HG02885 (cell line): Measurements from ENCODE around the gene INO80E.

ENCODE experiments used
- ATAC-seq: cut with Tn5 transposase; IDR thresholded peaks from one replicate; pipeline ENCODE4 v1.9.1; 2021; ENCODE audit warnings: mild to moderate bottlenecking; ENCODE audit not compliant: unreplicated experiment, poor library complexity

The INO80E gene

DNA sequence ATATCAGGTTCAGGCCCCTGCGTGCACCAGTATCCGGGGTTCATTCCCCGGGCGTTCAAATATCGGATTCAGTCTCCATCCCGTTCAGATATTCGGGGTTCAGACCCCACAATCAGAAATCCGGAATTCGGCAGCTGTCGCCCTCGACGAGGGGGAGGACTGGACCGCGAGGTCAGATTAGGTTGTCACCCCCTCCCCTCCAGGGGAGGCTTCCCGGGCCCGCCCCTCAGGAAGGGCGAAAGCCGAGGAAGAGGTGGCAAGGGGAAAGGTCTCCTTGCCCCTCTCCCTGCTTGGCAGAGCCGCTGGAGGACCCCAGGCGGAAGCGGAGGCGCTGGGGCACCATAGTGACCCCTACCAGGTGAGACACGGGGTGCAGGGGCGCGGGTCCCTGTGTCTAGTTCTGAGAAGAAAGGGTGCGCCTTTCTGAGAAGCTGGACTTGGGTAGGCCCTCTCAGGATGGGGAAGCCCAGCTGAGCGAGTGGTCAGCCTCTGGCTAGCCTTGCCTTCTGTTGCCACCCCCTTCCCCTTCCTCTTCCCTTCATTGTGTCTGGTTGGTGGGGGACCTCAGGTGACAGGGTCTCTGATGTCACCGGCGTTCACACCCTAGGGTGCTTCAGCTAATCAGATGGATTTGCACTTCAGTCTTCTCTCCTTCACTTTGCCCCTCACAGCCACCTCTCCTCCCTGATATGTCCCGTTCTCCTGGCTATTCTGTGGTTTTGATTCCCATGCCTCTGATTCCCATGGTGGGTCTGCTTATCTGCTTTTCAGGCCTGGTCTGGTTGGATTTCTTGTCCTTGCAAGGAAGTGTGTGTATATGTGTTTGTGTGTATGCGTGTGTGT, 21.5 kb upstream of the INO80E start:
- no peak for ATAC-seq

- no peak for ATAC-seq
Observed at GRCh38 chr16:29975134-29975538, 20.9 kb upstream of the INO80E start.

- ATAC-seq = no peak
Observed at GRCh38 chr16:29975811-29976511, 20.1 kb upstream of the INO80E start.

DNA sequence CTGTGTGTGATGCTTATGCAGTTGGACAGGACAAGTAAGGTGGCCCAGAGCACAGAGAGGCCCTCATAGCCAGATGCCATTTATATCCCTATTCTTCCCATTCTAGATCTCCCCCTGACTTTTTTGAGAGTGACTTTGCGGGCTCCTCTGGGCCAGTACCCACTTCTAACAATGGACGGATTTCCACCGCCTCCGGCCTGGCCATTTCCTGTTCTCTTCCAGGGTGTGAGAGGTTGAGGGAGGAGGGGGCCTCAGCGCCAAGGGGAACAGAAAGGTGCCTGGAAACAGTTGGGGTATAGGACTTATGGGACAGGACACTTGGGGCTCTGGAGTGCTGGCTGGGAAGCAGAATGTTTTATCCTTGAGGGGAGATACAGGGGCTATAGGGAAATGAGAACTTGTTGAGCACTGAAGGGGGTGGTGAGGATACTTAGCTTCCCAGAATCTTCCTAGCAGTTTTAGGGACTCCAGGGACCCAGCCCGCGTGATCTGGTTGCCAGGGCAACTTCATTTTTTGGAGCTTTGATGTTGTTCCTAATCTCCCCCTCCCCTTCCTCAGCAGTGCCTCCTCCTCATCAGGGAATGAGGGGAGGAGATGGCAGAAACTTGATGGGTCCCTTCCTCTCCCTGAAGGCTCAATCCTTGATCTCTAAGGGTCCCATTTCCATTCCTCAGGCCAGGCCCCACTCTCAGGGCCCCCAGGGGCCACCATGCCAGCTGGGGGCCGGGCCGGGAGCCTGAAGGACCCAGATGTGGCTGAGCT, 18.8 kb upstream of the INO80E start:
- no peak for ATAC-seq

DNA sequence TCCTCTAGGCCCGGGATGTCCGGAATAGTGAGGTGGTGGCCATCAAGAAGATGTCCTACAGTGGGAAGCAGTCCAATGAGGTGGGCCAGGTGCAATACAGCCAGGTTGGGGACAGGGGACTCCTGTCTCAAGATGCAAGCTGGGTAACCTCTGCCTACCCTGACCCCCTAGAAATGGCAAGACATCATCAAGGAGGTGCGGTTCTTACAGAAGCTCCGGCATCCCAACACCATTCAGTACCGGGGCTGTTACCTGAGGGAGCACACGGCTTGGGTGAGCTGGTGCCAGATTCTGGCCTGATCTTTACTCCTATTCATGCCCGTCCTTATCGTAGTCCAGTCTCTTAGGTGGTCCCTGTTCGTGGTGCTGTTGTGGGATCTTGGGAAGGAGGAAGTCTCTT, 18.0 kb upstream of the INO80E start:
- ATAC-seq = no peak

DNA sequence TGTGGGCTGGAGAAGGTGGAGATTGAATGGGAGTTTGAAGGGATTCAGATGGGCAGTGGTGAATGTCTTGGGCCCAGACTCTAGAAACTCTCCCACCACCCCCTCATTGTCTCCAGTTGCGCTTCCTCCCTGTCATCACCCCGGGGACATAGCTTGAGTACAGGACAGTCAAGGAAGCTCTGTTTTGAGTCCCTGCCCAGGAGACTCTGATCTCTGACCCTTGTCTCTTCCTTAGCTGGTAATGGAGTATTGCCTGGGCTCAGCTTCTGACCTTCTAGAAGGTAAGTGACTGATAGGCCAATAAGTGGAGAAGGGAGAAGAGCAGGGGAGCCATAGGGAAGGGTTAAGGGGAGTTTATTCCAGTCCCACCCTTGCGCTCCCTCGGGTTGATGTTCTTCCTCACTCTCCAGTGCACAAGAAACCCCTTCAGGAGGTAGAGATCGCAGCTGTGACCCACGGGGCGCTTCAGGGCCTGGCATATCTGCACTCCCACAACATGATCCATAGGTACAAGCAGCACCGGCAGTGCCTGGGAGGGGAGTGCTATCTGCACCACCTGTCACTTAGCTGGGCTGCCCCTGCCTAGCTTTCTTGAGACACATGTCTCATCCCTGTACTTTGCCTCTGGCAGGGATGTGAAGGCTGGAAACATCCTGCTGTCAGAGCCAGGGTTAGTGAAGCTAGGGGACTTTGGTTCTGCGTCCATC, 17.3 kb upstream of the INO80E start:
- no peak for ATAC-seq

- no peak for ATAC-seq
Observed at GRCh38 chr16:29982560-29983419, 13.3 kb upstream of the INO80E start.

DNA sequence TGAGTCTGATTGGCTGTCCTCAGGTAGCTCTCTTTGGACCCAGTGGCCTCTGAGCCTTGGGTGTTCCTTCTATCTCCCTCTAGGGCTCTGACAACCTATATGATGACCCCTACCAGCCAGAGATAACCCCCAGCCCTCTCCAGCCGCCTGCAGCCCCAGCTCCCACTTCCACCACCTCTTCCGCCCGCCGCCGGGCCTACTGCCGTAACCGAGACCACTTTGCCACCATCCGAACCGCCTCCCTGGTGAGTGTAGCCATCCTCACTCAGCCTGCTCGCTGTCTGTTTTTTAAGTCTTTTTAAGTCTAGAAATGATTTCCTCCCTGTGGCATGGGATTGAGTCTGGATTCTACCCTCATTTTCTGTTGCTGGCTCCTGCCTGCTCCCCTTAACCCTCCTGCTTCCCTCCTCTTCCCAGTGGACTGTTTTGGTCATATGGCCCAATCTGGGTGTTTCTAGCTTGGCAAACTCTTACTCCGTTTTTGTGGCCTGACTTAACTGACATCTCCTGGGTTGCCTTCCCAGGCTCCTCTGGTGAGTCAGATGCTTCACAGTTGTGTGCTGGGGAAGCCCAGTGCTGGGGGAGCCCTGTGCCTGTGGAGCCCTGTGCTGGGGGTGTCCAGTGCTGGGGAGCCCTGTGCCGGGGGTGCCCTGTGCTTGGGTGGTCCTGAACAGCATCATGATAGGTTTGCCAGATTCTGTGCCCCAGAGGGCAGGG, 12.5 kb upstream of the INO80E start:
- ATAC-seq = no peak

DNA sequence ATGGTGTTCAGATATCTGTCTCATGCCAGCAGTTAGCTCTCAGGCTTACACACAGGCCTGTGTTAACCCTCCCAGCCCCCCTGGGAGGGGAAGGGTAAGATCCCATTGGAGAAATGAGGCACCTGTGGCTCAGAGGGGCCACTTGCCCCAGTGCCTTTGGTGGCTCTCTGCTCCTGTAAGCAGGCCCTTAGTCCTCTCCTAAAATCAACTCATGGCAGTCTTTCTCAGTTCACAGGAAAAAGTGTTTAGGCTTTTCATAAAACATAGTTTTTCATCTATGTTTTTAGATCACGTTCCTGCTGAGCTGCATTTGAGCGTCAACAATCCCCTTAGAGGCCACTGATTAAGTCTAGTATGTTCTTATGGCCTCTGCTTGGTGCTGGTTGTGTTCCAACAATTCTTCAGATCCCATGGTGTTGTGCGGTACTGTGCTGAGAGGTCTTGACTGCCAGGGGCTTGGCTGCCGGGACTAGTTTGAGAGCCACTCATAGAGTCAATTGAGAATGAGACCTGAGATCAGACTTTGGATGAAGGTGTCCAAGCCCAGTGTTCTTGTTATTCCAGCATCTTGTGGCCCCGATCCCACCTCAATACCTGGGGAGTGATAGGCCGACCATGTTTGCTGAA, 11.8 kb upstream of the INO80E start:
- ATAC-seq = no peak

DNA sequence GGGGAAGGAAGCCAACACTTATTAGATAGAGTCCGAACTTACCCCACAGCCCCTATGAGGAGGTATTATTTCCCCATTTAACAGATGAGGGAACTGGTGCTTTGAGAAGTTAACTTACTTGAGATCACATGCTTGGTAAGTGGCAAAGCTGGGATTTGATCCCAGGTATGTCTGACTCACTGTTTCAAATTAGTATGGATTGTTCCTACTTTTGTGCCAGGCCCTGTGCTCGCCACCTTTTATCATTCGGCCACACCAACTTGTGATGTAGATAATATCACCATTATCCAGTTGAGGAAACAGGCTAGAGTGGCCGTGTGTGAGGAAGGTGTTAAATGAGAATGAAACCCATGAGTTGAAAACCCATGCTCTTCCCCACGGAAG, 11.3 kb upstream of the INO80E start:
- ATAC-seq = no peak

- ATAC-seq = no peak
Observed at GRCh38 chr16:29985271-29985811, 10.7 kb upstream of the INO80E start.

- ATAC-seq = no peak
Observed at GRCh38 chr16:29986231-29986630, 9.8 kb upstream of the INO80E start.

GRCh38 chr16:29986931-29987330, 9.1 kb upstream of the INO80E start:
- ATAC-seq = no peak

- ATAC-seq = no peak
Observed at GRCh38 chr16:29987371-29988085, 8.5 kb upstream of the INO80E start.

DNA sequence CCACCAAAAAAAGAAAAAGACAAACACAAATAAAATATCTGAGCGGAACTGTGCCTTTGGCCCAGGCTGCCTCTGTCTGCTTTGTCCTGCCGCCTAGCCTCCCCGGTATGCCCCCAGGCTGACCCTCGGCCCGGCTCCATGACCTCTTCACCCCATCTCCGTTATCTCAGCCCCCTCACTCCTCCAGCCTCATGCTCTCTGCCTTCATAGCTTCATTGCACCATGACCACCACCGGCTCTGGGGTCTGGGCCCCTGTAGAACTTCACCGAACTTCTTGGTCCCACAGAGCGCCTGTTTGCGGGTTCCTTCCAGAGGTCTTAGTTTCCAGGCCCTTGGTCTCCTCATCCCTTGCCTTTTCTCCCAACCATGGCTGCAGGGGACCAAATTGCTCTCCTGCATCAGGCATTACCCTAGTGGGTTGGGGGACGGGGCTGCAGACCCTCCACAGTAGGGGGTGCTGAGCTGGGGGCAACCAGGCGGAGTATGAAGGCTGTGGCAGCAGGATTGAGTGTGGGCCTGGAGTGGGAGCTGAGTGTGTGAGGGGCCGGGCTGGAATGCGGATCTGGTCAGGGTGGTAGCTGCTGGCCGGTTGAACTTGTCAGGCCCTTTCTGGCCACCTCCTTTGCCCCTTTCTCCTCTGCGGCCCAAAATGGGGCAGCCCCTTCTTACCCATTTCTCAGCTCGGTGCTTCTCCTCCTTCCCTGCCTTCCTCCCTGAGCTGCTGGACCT, 7.5 kb upstream of the INO80E start:
- ATAC-seq = no peak

- no peak for ATAC-seq
Observed at GRCh38 chr16:29989111-29989858, 6.8 kb upstream of the INO80E start.
